Measurements from ENCODE around the gene MMP25.
A peak's percentile ranks its signal among the peaks of the same experiment; 100 is the strongest.
"Not testable (repeated sequence)": the region's sequence is repeated elsewhere in the genome, so short reads cannot be mapped to it uniquely, and the experiment has no call there.

Gene MMP25

GRCh38 chr16:3030222-3031212 lies 15.8 kb upstream of the MMP25 start:
- no peak for DNase-seq

- no peak for DNase-seq
These were observed 13.7 kb upstream of the MMP25 start for GRCh38 chr16:3032624-3033023.

GRCh38 chr16:3035289-3035971 lies 10.9 kb upstream of the MMP25 start:
- DNase-seq, result no peak

- DNase-seq, result no peak
These were observed 10.2 kb upstream of the MMP25 start for GRCh38 chr16:3035972-3036725.

- DNase-seq, result no peak
These were observed 9.5 kb upstream of the MMP25 start, which contains the start of gene BICDL2 for GRCh38 chr16:3036726-3037315. Gene BICDL2 (minus strand): TSS chr16:3036944. CDS start chr16:3035496, 1,448 bp downstream.

- DNase-seq, result peak; percentile 10
These were observed 8.1 kb upstream of the MMP25 start for GRCh38 chr16:3038256-3038655.

GRCh38 chr16:3038896-3039295 lies 7.5 kb upstream of the MMP25 start:
- no peak for DNase-seq

GRCh38 chr16:3042376-3042775 lies 4.0 kb upstream of the MMP25 start:
- no peak for DNase-seq

GRCh38 chr16:3044708-3045107 lies 1.7 kb upstream of the MMP25 start:
- no peak for DNase-seq

GRCh38 chr16:3046641-3047386 lies 453 bp downstream of the MMP25 start:
- no peak for DNase-seq

GRCh38 chr16:3047387-3047720 lies 993 bp downstream of the MMP25 start:
- DNase-seq, result no peak

- DNase-seq, result no peak
These were observed 3.6 kb downstream of the MMP25 start for GRCh38 chr16:3049921-3050481.

GRCh38 chr16:3050487-3050886 lies 4.1 kb downstream of the MMP25 start:
- DNase-seq, result no peak

- DNase-seq, result no peak
These were observed 4.6 kb downstream of the MMP25 start for GRCh38 chr16:3051009-3051408.

- DNase-seq, result no peak
These were observed 5.1 kb downstream of the MMP25 start for GRCh38 chr16:3051494-3051893.

- DNase-seq, result not testable (repeated sequence)
These were observed 6.4 kb downstream of the MMP25 start for GRCh38 chr16:3052571-3053329.

- DNase-seq, result not testable (repeated sequence)
These were observed 7.0 kb downstream of the MMP25 start for GRCh38 chr16:3053330-3053710.

GRCh38 chr16:3054965-3055733 lies 8.8 kb downstream of the MMP25 start:
- DNase-seq, result no peak

- not testable (repeated sequence) for DNase-seq
These were observed 9.4 kb downstream of the MMP25 start for GRCh38 chr16:3055734-3056115.

Measured in NCI-H2029 treated with DMSO at 0.1 percent for 48 hours (cell line).